Thoracic aorta (tissue), 2 donors: ENCODE measurements around the gene NUMB. TPM values are rescaled to one million over a fixed set of nuclear protein-coding genes. Genes with fewer than 3 reads are reported as not detected.

ENCODE experiments used
- ATAC-seq: fragments of 150-250 bp; one replicate; pipeline ENCODE4 v1.8.0; 2017; ENCODE audit warnings: low read depth; ENCODE audit not compliant: insufficient number of reproducible peaks, low FRiP score
- DNase-seq: peaks from one replicate; pipeline ENCODE4 v3.0.0-alpha.2; 2020; ENCODE audit warnings: low spot score
- H3K27ac ChIP-seq, 2 donors: fragments of 200-600 bp; sonication (generic); 1 replicate in 1 of 2; 2 replicates in 1 of 2; pipeline ENCODE4 v1.5.1; 2016; ENCODE audit warnings: mild to moderate bottlenecking in 2 of 2, moderate library complexity in 2 of 2
- H3K27me3 ChIP-seq: fragments of 200-600 bp; sonication (generic); replicated peaks from 2 replicates; pipeline ENCODE4 v1.6.0; 2016; ENCODE audit warnings: mild to moderate bottlenecking; ENCODE audit not compliant: insufficient read depth
- H3K36me3 ChIP-seq: fragments of 200-600 bp; sonication (generic); one replicate; pipeline ENCODE4 v1.5.1; 2016
- H3K4me1 ChIP-seq, 2 donors: fragments of 200-600 bp; sonication (generic); 1 replicate in 1 of 2; 2 replicates in 1 of 2; pipeline versions ENCODE4 v1.5.1 to v1.6.0; 2016; ENCODE audit warnings: low read depth in 2 of 2, mild to moderate bottlenecking in 1 of 2; ENCODE audit not compliant: control insufficient read depth in 1 of 2
- H3K4me3 ChIP-seq: fragments of 200-600 bp; sonication (generic); 2 replicates; pipeline ENCODE4 v1.5.1; 2016; ENCODE audit warnings: mild to moderate bottlenecking
- H3K9me3 ChIP-seq: fragments of 200-600 bp; sonication (generic); 2 replicates; pipeline ENCODE4 v1.5.1; 2016
- CTCF ChIP-seq: fragments of 200-600 bp; sonication (generic); IDR thresholded peaks from one replicate; pipeline ENCODE4 v1.5.1; 2019; ENCODE audit warnings: antibody characterized with exemption
- total RNA-seq, 2 donors: library from RNA; depleted of rRNA; stranded (reverse); fragments of >200 nt; gene quantifications; one replicate each; pipeline versions ENCODE4 v1.1.0 to v1.2.3, GENCODE V29; 2016

The NUMB gene
- total RNA-seq, 2 donors from 2014 or later: 37.0 to 65.7 TPM

GRCh38 chr14:73370561-73370960 lies 87.8 kb downstream of the NUMB start:
- no peaks in the 10 kb centered on the region for H3K36me3 ChIP-seq

GRCh38 chr14:73369428-73369827 lies 88.9 kb downstream of the NUMB start:
- H3K4me3 ChIP-seq: no peak overlapping the region
- no peaks in the 10 kb centered on the region for H3K36me3 ChIP-seq
- ATAC-seq: no peak
- no peak for DNase-seq
- no peaks in the 10 kb centered on the region for H3K4me1 ChIP-seq
- H3K27ac ChIP-seq: no peak overlapping the region
- TF ChIP-seq CTCF: no peak
- no peaks in the 10 kb centered on the region for H3K27me3 ChIP-seq
- H3K9me3 ChIP-seq: no peaks in the 10 kb centered on the region

More at GRCh38 chr14:73370561-73370960, 87.8 kb downstream of the NUMB start:
- H3K9me3 ChIP-seq: no peaks in the 10 kb centered on the region
- H3K27me3 ChIP-seq: no peaks in the 10 kb centered on the region
- no peak overlapping the region for H3K27ac ChIP-seq
- H3K4me1 ChIP-seq: no peaks in the 10 kb centered on the region
- ATAC-seq (no peak), DNase-seq (no peak)
- no peak for TF ChIP-seq CTCF
- no peak overlapping the region for H3K4me3 ChIP-seq

GRCh38 chr14:73368616-73369015 lies 89.7 kb downstream of the NUMB start:
- no peaks in the 10 kb centered on the region for H3K4me1 ChIP-seq
- no peaks in the 10 kb centered on the region for H3K9me3 ChIP-seq
- no peak for ATAC-seq
- no peak overlapping the region for H3K4me3 ChIP-seq
- H3K27ac ChIP-seq: no peak overlapping the region
- TF ChIP-seq CTCF: no peak
- no peak for DNase-seq
- H3K36me3 ChIP-seq: no peaks in the 10 kb centered on the region
- no peaks in the 10 kb centered on the region for H3K27me3 ChIP-seq

- H3K4me3 ChIP-seq: no peak overlapping the region
- H3K27ac ChIP-seq: no peak overlapping the region
- TF ChIP-seq CTCF: no peak
- no peaks in the 10 kb centered on the region for H3K36me3 ChIP-seq
- no peak for DNase-seq
- ATAC-seq: no peak
- H3K27me3 ChIP-seq: no peaks in the 10 kb centered on the region
- H3K4me1 ChIP-seq: no peaks in the 10 kb centered on the region
- no peaks in the 10 kb centered on the region for H3K9me3 ChIP-seq
Measured at GRCh38 chr14:73365727-73366126, 92.6 kb downstream of the NUMB start.

GRCh38 chr14:73364559-73364958 lies 93.8 kb downstream of the NUMB start:
- H3K27ac ChIP-seq: no peak overlapping the region
- ATAC-seq (no peak), DNase-seq (no peak)
- no peak for TF ChIP-seq CTCF
- H3K9me3 ChIP-seq: no peaks in the 10 kb centered on the region
- H3K4me1 ChIP-seq: no peaks in the 10 kb centered on the region
- H3K36me3 ChIP-seq: no peaks in the 10 kb centered on the region
- H3K4me3 ChIP-seq: no peak overlapping the region
- H3K27me3 ChIP-seq: no peaks in the 10 kb centered on the region
